GM23248 (cell line): ENCODE results near the gene CSRP1. TPM values are rescaled to one million over a fixed set of nuclear protein-coding genes. Genes with fewer than 3 reads are reported as not detected.
A peak's percentile ranks its signal among the peaks of the same experiment; 100 is the strongest.

Source experiments
- DNase-seq: peaks from one replicate; pipeline ENCODE4 v3.0.0-alpha.2; 2015
- H2AFZ ChIP-seq: fragments of 200-600 bp; sonication (generic); 2 replicates; pipeline ENCODE4 v1.6.1; 2016; ENCODE audit warnings: antibody characterized with exemption
- H3F3A ChIP-seq: fragments of 200-600 bp; sonication (generic); 2 replicates; pipeline ENCODE4 v1.6.1; 2016; ENCODE audit warnings: mild to moderate bottlenecking, antibody characterized with exemption, mixed run types; ENCODE audit not compliant: insufficient read depth
- H3K27ac ChIP-seq: fragments of 200-600 bp; sonication (generic); 2 replicates; pipeline ENCODE4 v1.5.1; 2016; ENCODE audit warnings: mild to moderate bottlenecking
- H3K27me3 ChIP-seq: fragments of 200-600 bp; sonication (generic); replicated peaks from 2 replicates; pipeline ENCODE4 v1.6.1; 2016; ENCODE audit warnings: mild to moderate bottlenecking; ENCODE audit not compliant: insufficient read depth
- H3K36me3 ChIP-seq: fragments of 200-600 bp; sonication (generic); 2 replicates; pipeline ENCODE4 v1.6.1; 2016; ENCODE audit warnings: low read depth, mild to moderate bottlenecking
- H3K4me1 ChIP-seq: fragments of 200-600 bp; sonication (generic); 2 replicates; pipeline ENCODE4 v1.6.1; 2016; ENCODE audit warnings: mild to moderate bottlenecking; ENCODE audit not compliant: insufficient read depth
- H3K4me2 ChIP-seq: fragments of 200-600 bp; sonication (generic); one replicate; pipeline ENCODE4 v1.6.1; 2016; ENCODE audit warnings: mild to moderate bottlenecking; ENCODE audit not compliant: unreplicated experiment
- H3K4me3 ChIP-seq: fragments of 200-600 bp; sonication (generic); 2 replicates; pipeline ENCODE4 v1.5.1; 2016; ENCODE audit warnings: mild to moderate bottlenecking
- H3K79me2 ChIP-seq: fragments of 200-600 bp; sonication (generic); 2 replicates; pipeline ENCODE4 v1.6.1; 2016; ENCODE audit warnings: mild to moderate bottlenecking; ENCODE audit not compliant: insufficient read depth
- H3K9ac ChIP-seq: fragments of 200-600 bp; sonication (generic); 2 replicates; pipeline ENCODE4 v1.6.1; 2016; ENCODE audit warnings: mild to moderate bottlenecking
- H3K9me2 ChIP-seq: fragments of 200-600 bp; sonication (generic); 2 replicates; pipeline ENCODE4 v1.6.1; 2016; ENCODE audit warnings: mixed run types, mild to moderate bottlenecking, moderate library complexity; ENCODE audit not compliant: insufficient read depth
- H3K9me3 ChIP-seq: fragments of 200-600 bp; sonication (generic); one replicate; pipeline ENCODE4 v1.6.1; 2017; ENCODE audit warnings: low read depth
- H4K20me1 ChIP-seq: fragments of 200-600 bp; sonication (generic); 2 replicates; pipeline ENCODE4 v1.6.0; 2016; ENCODE audit not compliant: insufficient read depth
- EZH2 ChIP-seq: fragments of 200-600 bp; sonication (generic); IDR thresholded peaks from 2 replicates; pipeline ENCODE4 v1.6.1; 2018; ENCODE audit warnings: antibody characterized with exemption, mild to moderate bottlenecking; ENCODE audit not compliant: insufficient read depth, poor library complexity, severe bottlenecking
- EZH2phosphoT487 ChIP-seq: fragments of 200-600 bp; sonication (generic); IDR thresholded peaks from 2 replicates; pipeline ENCODE4 v1.6.1; 2018; ENCODE audit warnings: antibody characterized with exemption, moderate library complexity, mild to moderate bottlenecking, low read depth; ENCODE audit not compliant: insufficient read depth
- WGBS, 2 experiments: methylation state at CpG; one replicate each; pipeline ENCODE4 v1.1.6; 2015 to 2017; ENCODE audit warnings: low lambda C conversion rate in 2 of 2, low coverage in 1 of 2; ENCODE audit errors: missing lambda C conversion rate in 2 of 2; 5-methylcytosine and 5-hydroxymethylcytosine counted together
- in situ Hi-C: fragments of 300-500 bp; cut with MboI; formaldehyde crosslinking; loops from 2 replicates; pipeline ENCODE4 v1.15.0; 2020
- polyA plus RNA-seq: library from polyadenylated mRNA; unstranded; fragments of >200 nt; fragmentation: Nextera tagmentation; extraction: Ambion mirVana; gene quantifications from 2 replicates; pipeline ENCODE4 v1.2.1, GENCODE V29; 2016
- total RNA-seq: library from RNA; depleted of rRNA; stranded (reverse); fragments of >200 nt; shearing (Covaris generic); gene quantifications from 2 replicates; pipeline ENCODE4 v1.2.3, GENCODE V29; 2014

Gene CSRP1
- total and polyA plus RNA-seq, 2 experiments from 2014 or later: 510 to 1,160 TPM

DNA sequence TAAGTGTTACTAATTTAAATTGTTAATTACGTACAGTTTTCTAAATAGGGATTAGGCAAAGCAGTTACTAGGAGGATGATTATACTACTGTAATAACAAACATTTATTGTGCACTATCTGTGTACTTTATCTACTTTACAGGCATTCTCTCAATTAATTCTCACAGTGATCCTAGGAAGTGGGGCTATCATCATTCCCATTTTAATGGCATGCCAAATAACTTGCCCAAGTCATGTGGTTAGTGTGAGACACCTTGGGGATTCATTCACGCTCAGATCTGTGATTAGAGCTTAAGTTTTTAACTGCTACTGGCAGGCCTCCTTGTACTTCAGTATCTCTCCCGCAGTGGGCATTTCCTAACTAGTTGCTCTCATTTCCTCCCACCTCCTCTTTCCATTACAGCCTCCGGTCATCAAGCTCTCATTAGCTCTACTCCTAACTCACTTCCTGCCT lies 49.4 kb downstream of the CSRP1 start:
- Histone ChIP-seq H3K9ac (peak overlapping the region; percentile 88), H3K36me3 (no peaks in the 10 kb centered on the region), H2AFZ (no peak overlapping the region), H3K27ac (peak overlapping the region; percentile 100), H4K20me1 (no peaks in the 10 kb centered on the region), H3K4me1 (peaks cover 61% of the 10 kb centered on the region), H3K79me2 (no peaks in the 10 kb centered on the region), H3F3A (peaks cover 36% of the 10 kb centered on the region), H3K4me3 (peak overlapping the region; percentile 46), H3K27me3 (no peaks in the 10 kb centered on the region), H3K9me3 (no peaks in the 10 kb centered on the region), H3K4me2 (peak overlapping the region; percentile 78), H3K9me2 (no peaks in the 10 kb centered on the region)
- 16 to 21% methylated on average over 4 of the region's 4 CpGs for WGBS, 2 experiments
- no peak for TF ChIP-seq EZH2
- no peak for TF ChIP-seq EZH2phosphoT487
- in situ Hi-C loops: no loop called here
- peak; percentile 71 for DNase-seq

DNA sequence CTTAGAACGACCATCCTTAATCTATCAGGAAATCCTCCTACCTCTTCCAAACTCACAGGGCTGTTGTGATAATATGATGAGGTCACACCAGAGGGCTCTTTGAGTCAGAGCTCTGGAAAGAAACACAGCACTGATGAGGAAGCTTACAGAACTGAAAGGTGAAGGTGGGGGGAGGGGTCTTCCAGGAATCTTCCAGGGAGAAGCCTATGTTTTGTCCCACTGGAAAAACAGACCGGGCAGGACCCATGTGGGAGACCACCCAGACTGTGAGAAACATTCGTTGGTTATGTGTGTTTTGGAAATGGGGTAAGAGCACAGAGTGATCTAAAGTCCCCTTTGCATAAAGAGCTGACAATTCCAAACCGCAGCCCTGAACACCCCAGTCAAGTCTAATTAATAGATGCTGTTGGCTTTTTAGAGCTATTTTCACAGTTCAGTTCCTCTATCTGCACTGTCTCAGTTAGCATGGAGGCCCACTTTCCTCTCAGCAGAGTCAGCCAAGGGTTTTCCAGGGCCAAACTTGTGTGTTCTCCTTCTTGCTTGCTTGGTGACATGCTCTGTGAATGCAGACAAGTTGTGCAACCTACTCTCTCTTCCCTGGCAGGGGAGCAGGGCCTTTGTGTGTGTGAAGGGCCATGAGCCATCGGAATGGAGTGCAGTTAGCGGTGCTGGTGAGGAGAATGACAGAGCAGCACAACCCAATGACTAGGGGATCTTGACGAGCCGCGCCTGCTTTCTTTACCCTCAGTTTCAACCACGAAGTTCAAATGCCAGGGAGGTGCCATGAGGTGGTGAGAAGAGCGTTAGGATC lies 50.2 kb downstream of the CSRP1 start:
- H4K20me1 ChIP-seq: no peaks in the 10 kb centered on the region
- peak overlapping the region; percentile 78 for H3K4me2 ChIP-seq
- H3K9ac ChIP-seq: peak overlapping the region; percentile 88
- 1% methylated on average over 11 of the region's 11 CpGs for WGBS, 2 experiments
- no peaks in the 10 kb centered on the region for H3K79me2 ChIP-seq
- no peak for TF ChIP-seq EZH2phosphoT487
- no peak for TF ChIP-seq EZH2
- H2AFZ ChIP-seq: no peak overlapping the region
- peak overlapping the region; percentile 100 for H3K27ac ChIP-seq
- H3F3A ChIP-seq: peaks cover 32% of the 10 kb centered on the region
- H3K36me3 ChIP-seq: no peaks in the 10 kb centered on the region
- no peaks in the 10 kb centered on the region for H3K27me3 ChIP-seq
- peak overlapping the region; percentile 50 for H3K4me3 ChIP-seq
- H3K9me2 ChIP-seq: no peaks in the 10 kb centered on the region
- in situ Hi-C loops: no loop called here
- no peaks in the 10 kb centered on the region for H3K9me3 ChIP-seq
- H3K4me1 ChIP-seq: peaks cover 58% of the 10 kb centered on the region
- peak; percentile 99 for DNase-seq

DNA sequence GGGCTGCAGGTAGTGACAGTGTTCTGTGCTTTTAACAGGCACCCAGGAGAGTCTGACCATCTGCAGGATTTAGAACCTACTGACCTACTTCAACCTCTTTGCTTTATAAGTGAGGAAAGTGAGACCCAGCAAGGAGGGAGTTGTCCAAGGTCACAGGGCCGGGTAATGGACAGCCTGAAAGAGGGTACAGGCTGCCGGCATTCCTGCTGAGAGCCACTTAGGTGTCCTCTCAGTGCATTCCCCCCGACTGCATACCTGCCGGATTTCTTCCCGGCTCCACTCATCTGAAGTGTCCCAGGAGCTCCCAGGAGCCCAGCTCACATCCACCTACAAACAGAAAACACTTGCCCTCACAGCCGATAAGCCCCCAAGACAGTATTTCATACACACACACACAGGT lies 51.8 kb downstream of the CSRP1 start:
- Histone ChIP-seq H3K4me3 (no peak overlapping the region), H3K9me3 (no peaks in the 10 kb centered on the region), H3K79me2 (no peaks in the 10 kb centered on the region), H3K4me1 (peaks cover 61% of the 10 kb centered on the region), H3K27ac (peak overlapping the region; percentile 100; the same call in 1 of the 2 replicates), H3K36me3 (no peaks in the 10 kb centered on the region), H3K9me2 (no peaks in the 10 kb centered on the region), H4K20me1 (no peaks in the 10 kb centered on the region), H3K4me2 (no peak overlapping the region), H3F3A (peaks cover 35% of the 10 kb centered on the region), H3K9ac (peak overlapping the region; percentile 88; the same call in 1 of the 2 replicates), H2AFZ (no peak overlapping the region), H3K27me3 (no peaks in the 10 kb centered on the region)
- WGBS, 2 experiments: 85 to 90% methylated on average over 6 of the region's 6 CpGs
- in situ Hi-C loops: no loop called here
- DNase-seq: no peak
- no peak for TF ChIP-seq EZH2
- no peak for TF ChIP-seq EZH2phosphoT487

DNA sequence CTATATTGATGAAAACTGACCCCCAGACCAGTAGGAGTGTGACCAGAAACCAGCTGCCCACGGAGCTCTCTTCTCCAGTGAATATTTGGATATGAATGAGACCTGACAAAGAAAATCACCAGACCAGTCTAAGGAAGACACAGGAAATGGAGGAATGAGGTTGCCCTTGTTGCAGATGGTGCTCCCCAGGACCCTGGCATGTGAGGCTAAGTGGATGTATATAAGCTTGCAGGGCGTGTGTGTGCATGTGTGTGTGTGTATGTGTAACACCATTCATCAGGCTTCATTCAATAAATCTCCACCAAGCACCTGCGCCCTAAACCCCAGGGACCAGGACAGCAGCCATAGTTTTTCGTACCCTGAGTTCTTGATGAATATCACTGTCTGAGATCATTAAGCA lies 52.3 kb downstream of the CSRP1 start:
- 83 to 89% methylated on average over 4 of the region's 4 CpGs for WGBS, 2 experiments
- Histone ChIP-seq H3K4me2 (no peak overlapping the region), H3K27ac (peak overlapping the region; percentile 46), H3K4me1 (peaks cover 64% of the 10 kb centered on the region), H4K20me1 (no peaks in the 10 kb centered on the region), H3K9ac (no peak overlapping the region), H3K36me3 (no peaks in the 10 kb centered on the region), H3K4me3 (no peak overlapping the region), H3K9me3 (no peaks in the 10 kb centered on the region), H3F3A (peaks cover 37% of the 10 kb centered on the region), H3K27me3 (no peaks in the 10 kb centered on the region), H2AFZ (no peak overlapping the region), H3K79me2 (no peaks in the 10 kb centered on the region), H3K9me2 (no peaks in the 10 kb centered on the region)
- TF ChIP-seq EZH2 (no peak), EZH2phosphoT487 (no peak)
- in situ Hi-C loops: no loop called here
- no peak for DNase-seq
